HTERT RPE-1 (cell line): ENCODE data around the gene CACNA1A.
"Not testable (repeated sequence)": the region's sequence is repeated elsewhere in the genome, so short reads cannot be mapped to it uniquely, and the experiment has no call there.

Experiments used
- in situ Hi-C: fragments of 300-500 bp; cut with MboI; formaldehyde crosslinking; loops from 4 replicates; pipeline ENCODE4 v1.14.3; 2020; ENCODE audit warnings: low sequenced_read_pairs

CACNA1A gene

DNA sequence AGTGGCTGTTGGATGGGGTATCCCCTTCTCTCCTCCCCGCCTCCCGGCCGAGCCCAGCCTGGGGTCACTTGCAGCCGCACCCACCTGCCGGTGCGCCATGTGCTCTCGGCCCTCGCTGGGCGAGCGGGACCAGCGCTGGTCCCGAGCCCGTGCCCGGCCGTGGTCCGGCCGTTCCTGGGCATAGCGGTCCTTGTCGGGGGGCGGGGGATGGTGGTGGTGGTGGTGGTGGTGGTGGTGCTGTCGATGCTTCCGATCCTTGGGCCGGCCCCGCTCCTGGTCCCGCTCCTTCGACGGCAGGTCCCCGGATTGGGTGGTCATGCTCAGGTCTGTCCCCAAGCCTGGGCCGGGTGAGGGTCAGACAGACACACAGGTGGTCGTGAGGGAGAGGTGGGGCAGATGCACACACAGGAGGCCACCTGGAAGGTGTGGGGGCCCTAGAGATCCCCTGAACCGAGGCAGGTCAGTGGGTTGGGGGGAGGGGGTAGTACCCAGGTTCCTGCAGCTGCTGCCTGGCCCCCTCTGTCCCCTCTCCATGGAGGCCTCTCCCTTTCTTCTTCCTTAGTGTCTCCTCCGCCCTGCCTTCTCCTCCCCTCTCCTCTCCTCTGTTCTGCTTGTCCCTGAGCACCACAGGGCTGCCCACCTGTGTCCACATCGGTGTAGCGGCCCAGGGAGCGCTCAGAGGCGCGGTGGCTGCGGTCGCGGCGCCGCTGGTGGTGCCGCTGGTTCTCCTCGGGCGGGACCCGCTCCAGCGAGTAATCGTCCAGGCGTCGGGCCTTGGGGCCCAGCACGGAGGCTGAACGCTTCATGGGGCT, 297.4 kb downstream of the CACNA1A start:
- in situ Hi-C loops: no loop called here

DNA sequence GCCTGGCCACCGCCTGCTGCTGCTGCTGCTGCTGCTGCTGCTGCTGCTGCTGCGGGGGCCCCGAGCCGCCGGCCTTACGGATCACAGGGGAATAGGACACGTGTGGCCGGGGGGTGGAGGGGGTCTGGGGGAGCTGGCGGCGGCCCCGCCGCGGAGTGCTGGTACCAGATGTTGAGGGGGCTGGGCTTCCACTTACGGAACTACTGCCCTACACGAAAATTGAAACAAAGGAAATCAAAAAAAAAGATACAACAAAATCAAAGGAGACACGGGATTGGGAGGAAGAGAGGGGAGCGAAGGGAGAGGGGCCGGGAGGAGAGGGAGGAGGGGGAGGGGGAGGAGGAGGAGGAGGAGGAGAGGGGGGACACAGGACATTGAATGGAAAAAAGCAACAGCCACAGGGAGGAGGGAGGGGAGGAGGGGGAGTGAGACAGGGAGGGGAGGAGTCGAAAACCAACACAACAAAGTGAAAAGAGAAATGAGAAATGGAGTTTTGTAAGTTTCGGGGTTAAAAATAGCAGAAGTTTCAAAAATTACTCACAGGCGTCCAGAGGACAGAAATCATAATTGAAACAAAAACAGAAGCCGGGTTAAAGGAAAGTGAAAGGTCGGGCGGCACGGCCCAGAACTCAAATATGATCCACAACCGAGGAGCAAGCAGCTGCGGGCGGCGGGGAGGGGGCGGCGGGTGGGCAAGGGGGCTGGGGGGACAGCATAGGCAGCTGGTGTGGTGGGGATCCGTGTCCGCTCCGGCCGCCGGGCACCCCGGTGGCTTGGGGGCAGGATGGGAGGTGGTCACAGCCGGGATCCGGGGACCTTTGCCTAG, 298.2 kb downstream of the CACNA1A start:
- in situ Hi-C loops: no loop called here

DNA sequence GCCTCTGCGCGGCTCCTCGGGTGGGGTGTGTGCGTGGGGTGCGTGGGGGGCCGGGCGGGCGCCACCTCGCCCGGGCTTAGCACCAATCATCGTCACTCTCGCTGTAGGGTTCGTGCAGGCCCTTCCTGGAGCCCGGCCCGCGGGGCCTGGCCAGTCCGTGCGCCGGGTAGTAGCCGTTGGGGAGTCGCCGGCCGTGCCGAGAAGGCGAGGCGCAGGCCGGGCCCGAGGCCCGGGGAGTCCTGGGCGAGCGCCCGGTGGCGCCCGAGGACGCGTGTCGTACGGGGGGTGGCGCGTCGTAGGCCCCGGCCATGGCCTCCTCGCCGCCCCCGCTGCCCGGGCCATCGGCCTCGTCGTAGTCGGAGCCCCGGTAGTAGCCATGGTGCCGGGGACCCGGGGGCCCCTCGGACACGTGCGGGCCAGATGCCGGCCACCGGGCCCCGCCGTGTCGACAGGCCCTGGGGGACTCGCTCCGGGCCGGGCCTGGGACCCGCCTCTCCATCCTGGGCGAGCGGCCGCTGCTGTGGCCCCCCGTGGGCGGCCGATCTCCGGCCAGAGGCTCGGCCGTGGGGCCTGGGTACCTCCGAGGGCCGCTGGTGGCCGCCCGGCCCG, 298.9 kb downstream of the CACNA1A start:
- in situ Hi-C loops: no loop called here

DNA sequence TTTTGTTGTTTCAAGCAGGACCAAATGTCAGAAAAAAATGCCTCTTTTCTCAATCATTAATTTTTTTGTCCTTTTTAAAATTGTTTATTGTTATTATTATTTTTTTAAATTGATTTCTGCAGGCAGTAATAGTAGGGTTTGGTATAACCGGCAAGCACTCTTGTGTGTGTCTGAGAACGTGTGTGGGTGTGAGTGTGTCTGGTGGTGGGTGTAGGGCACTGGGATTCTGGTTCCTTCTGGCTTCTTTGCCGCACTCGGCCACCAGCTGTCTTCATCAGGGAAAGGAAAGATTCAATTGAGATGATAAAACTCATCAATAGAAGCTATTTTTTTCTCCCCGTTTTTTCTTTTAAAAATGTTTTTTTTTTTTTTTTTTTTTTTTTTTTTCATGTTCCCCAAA, 299.7 kb downstream of the CACNA1A start:
- in situ Hi-C loops: no loop called here

DNA sequence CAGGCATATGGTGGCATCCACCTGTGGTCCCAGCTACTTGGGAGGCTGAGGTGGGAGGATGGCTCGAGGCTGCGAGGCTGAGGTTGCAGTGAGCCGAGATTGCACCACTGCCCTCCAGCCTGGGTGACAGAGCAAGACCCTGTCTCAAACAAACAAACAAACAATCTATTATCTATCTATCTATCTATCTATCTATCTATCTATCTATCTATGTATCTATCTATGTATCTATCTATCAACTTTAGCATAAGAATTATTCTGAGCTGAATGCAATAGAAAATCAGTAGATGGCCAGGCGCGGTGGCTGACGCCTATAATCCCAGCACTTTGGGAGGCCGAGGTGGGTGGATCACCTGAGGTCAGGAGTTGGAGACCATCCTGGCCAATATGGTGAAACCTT, 304.2 kb downstream of the CACNA1A start:
- in situ Hi-C loops: not testable (repeated sequence)

DNA sequence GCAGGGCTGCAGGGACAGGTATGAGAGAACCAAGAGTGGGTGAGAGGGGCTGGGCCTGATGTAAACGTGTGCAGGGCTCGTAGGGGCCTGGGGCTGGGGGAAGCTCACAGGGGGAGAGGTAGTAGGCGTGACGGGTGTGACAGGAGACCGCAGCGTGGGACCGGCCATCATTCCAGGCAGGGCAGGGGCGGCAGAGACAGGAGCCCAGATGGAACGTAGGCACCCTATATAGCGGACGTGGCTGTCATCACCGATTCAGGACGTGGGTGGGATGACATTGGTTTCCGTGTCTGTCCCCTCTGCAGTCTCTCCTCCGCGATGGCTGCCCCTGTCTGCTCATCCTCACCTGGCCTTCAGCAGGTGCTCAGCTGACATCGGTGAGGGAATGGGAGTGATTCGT, 307.6 kb downstream of the CACNA1A start:
- in situ Hi-C loops: no loop called here

DNA sequence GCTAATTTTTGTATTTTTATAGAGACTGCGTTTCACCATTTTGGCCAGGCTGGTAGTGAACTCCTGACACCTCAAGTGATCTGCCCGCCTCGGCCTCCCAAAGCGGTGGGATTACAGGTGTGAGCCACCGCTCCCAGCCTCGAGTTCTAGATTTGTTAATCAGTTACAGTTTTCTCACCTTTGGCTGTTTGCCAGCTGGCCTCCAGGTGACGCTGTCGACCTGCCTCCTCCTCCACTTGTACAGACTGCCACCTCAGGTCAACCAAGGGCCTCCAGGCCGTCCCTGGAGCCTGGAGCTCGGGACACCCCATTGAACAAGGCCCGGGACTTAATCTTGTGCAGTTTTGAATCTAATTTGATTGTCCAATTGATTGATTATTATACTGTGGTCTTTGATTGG, 310.6 kb downstream of the CACNA1A start:
- in situ Hi-C loops: no loop called here

DNA sequence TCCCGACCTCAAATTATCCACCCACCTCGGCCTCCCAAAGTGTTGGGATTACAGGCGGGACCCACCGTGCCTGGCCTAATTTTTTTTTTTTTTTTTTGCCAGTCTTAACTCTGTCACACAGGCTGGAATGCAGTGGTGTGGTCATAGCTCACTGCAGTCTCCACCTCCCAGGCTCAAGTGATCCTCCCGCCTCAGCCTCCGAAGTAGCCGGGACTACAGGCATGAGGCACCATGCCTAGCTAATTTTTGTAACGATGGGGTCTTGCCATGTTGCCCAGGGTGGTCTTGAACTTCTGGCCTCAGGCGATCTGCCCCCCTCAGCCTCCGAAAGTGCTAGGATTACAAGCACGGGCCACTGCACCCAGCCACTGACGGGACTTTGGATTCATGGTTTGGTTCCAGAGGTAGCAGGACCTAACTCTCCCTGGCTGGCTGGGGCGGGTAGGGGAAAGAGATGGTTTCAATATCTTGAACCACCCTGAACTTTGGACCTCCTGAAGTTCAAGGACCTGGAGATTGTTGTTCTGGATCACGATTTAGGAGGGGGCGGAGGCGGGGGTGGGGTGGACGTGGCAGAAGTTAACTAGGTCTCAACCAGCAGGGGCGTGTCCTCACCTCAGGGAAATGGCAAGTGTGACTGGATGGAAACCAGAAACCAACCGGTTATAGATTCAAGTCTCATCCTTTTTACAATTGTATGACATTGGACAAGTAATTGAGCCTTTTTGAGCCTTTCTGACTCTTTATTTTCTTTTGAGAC, 315.3 kb downstream of the CACNA1A start:
- in situ Hi-C loops: no loop called here

DNA sequence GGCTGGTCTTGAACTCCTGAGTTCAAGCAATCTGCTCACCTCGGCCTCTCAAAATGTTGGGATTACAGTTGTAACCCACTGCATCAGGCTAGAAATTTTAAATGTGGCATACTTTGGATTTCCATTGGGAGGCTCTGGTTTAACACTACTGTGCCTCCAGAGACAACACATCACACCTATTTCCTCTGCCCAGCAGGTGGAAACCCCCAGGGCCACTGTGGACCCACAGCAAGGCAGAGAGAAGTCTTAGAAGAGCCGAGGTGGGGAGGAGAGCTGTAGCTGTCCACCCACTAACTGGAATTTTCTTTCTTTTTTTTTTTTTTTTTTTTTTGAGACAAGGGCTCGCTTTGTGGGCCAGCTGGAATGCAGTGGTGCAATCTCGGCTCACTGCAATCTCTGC, 316.7 kb downstream of the CACNA1A start:
- in situ Hi-C loops: no loop called here

DNA sequence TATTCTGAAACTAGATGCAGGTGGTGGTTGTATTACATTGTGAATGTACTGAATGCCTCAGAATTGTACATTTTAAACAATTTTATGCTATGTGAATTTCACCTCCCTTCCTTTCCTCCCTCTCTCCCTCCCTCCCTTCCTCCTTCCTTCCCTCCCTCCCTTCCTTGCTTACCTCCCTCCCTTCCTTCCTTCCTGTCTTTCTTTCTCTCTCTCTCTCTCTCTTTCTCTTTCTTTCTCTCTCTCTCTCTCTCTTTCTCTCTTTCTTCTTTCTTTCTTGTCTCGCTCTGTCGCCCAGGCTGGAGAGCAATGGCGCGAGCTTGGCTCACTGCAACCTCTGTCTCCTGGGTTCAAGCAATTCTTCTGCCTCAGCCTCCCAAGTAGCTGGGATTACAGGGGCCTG, 318.9 kb downstream of the CACNA1A start:
- in situ Hi-C loops: no loop called here

DNA sequence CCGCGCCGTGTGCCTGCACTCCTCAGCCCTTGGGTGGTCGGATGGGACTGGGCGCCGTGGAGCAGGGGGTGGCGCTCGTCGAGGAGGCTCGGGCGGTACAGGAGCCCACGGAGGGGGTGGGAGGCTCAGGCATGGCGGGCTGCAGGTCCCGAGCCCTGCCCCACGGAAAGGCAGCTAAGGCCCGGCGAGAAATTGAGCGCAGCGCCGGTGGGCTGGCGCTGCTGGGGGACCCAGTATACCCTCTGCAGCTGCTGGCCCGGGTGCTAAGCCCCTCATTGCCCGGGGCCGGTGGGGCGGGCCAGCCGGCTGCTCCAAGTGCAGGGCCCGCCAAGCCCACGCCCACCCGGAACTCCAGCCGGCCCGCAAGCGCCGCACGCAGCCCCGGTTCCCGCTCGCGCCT, 319.6 kb downstream of the CACNA1A start:
- in situ Hi-C loops: not testable (repeated sequence)

DNA sequence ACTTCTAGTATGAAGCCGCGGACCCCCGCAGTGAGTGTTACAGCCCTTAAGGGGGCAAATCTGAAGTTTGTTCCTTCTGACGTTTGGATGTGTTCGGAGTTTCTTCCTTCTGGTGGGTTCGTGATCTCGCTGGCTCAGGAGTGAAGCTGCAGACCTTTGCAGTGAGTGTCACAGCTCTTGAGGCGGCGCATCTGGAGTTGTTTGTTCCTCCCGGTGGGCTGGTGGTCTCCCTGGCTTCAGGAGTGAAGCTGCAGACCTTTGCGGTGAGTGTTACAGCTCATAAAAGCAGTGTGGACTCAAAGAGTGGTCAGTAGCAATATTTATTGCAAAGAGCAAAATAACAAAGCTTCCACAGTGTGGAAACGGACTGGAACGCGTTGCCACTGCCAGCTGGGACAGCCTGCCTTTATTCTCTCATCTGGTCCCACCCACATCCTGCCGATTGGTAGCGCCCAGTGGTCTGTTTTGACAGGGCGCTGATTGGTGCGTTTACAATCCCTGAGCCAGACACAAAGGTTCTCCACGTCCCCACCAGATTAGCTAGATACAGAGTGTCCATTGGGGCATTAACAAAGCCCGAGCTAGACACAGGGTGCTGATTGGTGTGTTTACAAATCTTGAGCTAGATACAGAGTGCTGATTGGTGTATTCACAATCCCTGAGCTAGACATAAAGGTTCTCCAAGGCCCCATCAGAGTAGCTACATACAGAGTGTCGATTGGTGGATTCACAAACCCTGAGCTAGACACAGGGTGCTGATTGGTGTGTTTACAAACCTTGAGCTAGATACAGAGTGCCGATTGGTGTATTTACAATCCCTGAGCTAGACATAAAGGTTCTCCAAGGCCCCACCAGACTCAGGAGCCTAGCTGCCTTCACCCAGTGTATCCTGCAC, 320.3 kb downstream of the CACNA1A start:
- in situ Hi-C loops: not testable (repeated sequence)

DNA sequence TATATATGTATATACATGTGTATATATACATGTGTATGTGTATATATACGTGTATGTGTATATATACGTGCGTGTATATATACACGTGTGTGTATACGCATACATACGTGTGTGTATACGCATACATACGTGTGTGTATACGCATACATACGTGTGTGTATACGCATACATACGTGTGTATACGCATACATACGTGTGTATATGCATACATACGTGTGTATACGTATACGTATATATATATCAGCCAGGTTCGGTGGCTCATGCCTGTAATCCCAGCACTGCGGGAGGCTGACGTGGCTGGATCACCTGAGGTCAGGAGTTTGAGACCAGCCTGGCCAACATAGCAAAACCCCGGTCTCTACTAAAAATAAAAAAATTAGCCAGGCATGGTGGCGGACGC, 321.4 kb downstream of the CACNA1A start:
- in situ Hi-C loops: not testable (repeated sequence)

DNA sequence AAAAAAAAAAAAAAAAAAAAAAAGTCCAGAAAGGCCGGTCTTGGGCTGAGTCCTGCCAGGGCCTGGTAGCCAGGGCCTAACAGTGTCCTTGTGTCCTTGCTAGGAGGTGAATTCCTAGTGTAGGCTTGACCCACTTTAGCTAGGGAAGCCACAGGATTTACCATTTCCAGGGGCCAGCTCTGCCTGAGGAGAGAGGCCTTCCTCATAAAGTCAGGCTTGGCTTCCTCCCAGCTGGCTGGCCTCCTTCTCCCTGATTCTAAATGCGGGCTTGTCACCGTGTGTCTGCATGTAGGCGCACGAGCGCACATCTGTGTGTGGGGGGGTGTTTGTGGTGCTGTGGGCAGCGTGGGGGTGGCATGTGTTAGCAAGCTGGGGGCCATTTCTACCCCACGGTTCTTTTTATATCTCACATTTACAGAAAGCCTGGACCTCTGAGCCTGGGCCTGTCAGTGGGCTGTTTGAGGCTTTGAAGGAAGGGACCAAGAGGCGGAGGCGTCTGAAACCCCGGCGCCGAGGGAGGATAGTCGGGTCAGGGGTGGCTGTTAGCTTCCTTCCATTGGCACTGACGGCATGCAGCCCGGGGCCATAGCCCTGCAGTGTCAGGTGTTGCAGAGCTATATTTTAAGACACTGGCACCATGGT, 324.4 kb downstream of the CACNA1A start:
- in situ Hi-C loops: no loop called here

DNA sequence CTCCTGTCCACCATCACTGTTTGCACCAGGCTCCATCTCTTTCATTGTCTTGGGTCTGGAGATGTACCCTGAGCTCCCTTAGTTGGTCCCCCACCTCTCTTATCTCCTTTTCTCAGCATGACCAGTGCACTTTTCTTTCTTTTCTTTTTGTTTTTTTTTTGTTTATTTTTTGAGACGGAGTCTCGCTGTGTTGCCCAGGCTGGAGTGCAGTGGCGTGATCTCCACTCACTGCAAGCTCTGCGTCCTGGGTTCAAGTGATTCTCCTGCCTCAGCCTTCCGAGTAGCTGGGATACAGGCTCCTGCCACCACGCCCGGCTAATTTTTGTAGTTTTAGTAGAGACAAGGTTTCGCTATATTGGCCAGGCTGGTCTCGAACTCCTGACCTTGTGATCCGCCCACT, 328.0 kb downstream of the CACNA1A start:
- in situ Hi-C loops: not testable (repeated sequence)

DNA sequence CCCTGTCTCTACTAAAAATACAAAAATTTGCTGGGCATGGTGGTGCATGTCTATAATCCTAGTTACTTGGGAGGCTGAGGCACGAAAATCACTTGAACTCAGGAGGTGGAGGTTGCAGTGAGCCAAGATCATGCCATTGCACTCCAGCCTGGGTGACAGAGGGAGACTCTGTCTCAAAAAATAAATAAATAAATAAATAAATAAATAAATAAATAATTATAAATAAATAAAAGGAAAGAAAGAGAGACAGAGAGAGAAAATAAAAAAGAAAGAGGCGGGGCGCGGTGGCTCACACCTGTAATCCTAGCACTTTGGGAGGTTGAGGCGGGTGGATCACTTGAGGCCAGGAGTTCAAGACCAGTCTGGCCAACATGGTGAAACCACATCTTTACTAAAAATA, 328.7 kb downstream of the CACNA1A start:
- in situ Hi-C loops: not testable (repeated sequence)

DNA sequence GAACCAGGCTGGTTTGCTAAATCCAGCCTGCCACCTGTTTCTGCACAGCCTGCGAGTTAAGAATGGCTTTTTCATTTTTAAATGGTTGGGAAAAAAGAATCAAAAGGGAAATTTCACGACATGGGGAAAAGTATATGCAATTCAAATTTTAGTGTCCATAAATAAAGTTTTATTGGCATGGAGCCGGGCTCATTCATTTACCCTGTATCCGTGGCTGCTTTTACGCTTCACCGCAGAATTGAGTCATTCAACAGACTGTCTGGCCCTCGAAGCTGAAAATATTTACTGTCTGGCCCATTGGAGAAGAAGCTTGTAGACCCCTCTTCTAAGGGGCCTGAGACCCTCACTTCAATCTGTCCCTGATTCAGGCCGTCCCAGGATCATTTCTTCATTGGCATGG, 329.9 kb downstream of the CACNA1A start:
- in situ Hi-C loops: no loop called here

DNA sequence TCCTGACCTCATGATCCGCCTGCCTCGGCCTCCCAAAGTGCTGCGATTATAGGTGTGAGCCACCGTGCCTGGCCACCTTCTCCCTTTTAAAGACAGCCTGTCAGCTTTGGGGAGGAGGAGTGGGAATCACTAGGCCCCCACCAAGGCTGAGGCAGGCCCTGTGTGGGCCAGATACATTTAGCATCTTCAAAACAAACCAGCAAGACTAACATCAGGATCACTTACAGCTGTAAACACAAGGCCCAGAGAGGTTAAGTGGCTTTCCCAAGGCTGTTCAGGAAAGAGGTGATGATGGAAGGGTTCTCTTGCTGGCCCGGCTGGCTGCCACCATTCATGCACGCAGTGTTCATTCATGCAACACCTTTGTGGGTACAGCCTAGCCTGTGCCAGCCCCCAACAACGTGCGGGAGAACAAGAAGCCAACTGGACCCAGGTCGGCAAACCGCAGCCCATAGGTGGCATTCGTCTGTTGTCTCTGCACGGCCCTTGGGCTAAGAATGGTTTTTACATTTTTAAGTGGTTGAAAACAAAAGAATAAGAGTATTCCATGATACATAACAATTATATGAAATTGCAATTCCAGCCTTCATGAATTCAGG, 333.0 kb downstream of the CACNA1A start:
- in situ Hi-C loops: no loop called here
